Renal pelvis (tissue), 12 donors: ENCODE results near the gene CFAP97. TPM values are rescaled to one million over a fixed set of nuclear protein-coding genes. Genes with fewer than 3 reads are reported as not detected.
"Not testable (repeated sequence)": the region's sequence is repeated elsewhere in the genome, so short reads cannot be mapped to it uniquely, and the experiment has no call there.

Source experiments
- DNase-seq: peaks from one replicate; pipeline ENCODE4 v3.0.0-alpha.2; 2013
- long read RNA-seq, 16 experiments: transcript quantifications; one replicate each; lab custom pipeline, GENCODE V29; 2026
- polyA plus RNA-seq, 3 donors: library from polyadenylated mRNA; unstranded; fragments of 120-200 nt; gene quantifications; one replicate each; pipeline ENCODE4 v1.2.1, GENCODE V29; 2013; ENCODE audit not compliant: insufficient read length in 3 of 3

The CFAP97 gene
- polyA plus RNA-seq = 10 to 100 TPM; 39.6 to 48.8 (median 45.3) TPM
- long read RNA-seq, donor 1, full-length matches to known transcripts = 6 of 12 reads
- long read RNA-seq, donor 1, partial matches to known transcripts = 6 of 12 reads
- long read RNA-seq, donor 1, other reads (novel, unspliced or antisense) = 0 of 12 reads
- long read RNA-seq, donor 2, full-length matches to known transcripts = 6 of 16 reads
- long read RNA-seq, donor 2, partial matches to known transcripts = 10 of 16 reads
- long read RNA-seq, donor 2, other reads (novel, unspliced or antisense) = 0 of 16 reads
- long read RNA-seq, donor 3, full-length matches to known transcripts = 2 of 2 reads
- long read RNA-seq, donor 3, partial matches to known transcripts = 0 of 2 reads
- long read RNA-seq, donor 3, other reads (novel, unspliced or antisense) = 0 of 2 reads
- long read RNA-seq, donor 4, full-length matches to known transcripts = 2 of 2 reads
- long read RNA-seq, donor 4, partial matches to known transcripts = 0 of 2 reads
- long read RNA-seq, donor 4, other reads (novel, unspliced or antisense) = 0 of 2 reads
- long read RNA-seq, donor 5, full-length matches to known transcripts = 2 of 12 reads
- long read RNA-seq, donor 5, partial matches to known transcripts = 10 of 12 reads
- long read RNA-seq, donor 5, other reads (novel, unspliced or antisense) = 0 of 12 reads
- long read RNA-seq, donor 6, full-length matches to known transcripts = 5 of 17 reads
- long read RNA-seq, donor 6, partial matches to known transcripts = 12 of 17 reads
- long read RNA-seq, donor 6, other reads (novel, unspliced or antisense) = 0 of 17 reads
- long read RNA-seq, donor 7, full-length matches to known transcripts = 5 of 19 reads
- long read RNA-seq, donor 7, partial matches to known transcripts = 14 of 19 reads
- long read RNA-seq, donor 7, other reads (novel, unspliced or antisense) = 0 of 19 reads
- long read RNA-seq, donor 8, full-length matches to known transcripts = 3 of 3 reads
- long read RNA-seq, donor 8, partial matches to known transcripts = 0 of 3 reads
- long read RNA-seq, donor 8, other reads (novel, unspliced or antisense) = 0 of 3 reads
- long read RNA-seq, donor 9, full-length matches to known transcripts = 7 of 7 reads
- long read RNA-seq, donor 9, partial matches to known transcripts = 0 of 7 reads
- long read RNA-seq, donor 9, other reads (novel, unspliced or antisense) = 0 of 7 reads
- long read RNA-seq, donor 10, full-length matches to known transcripts = 5 of 26 reads
- long read RNA-seq, donor 10, partial matches to known transcripts = 21 of 26 reads
- long read RNA-seq, donor 10, other reads (novel, unspliced or antisense) = 0 of 26 reads
- long read RNA-seq, donor 11, full-length matches to known transcripts = 1 of 11 reads
- long read RNA-seq, donor 11, partial matches to known transcripts = 10 of 11 reads
- long read RNA-seq, donor 11, other reads (novel, unspliced or antisense) = 0 of 11 reads
- long read RNA-seq, donor 12, full-length matches to known transcripts = 12 of 28 reads
- long read RNA-seq, donor 12, partial matches to known transcripts = 16 of 28 reads
- long read RNA-seq, donor 12, other reads (novel, unspliced or antisense) = 0 of 28 reads
- long read RNA-seq, donor 13, full-length matches to known transcripts = 3 of 14 reads
- long read RNA-seq, donor 13, partial matches to known transcripts = 11 of 14 reads
- long read RNA-seq, donor 13, other reads (novel, unspliced or antisense) = 0 of 14 reads
- long read RNA-seq, donor 14, full-length matches to known transcripts = 13 of 91 reads
- long read RNA-seq, donor 14, partial matches to known transcripts = 78 of 91 reads
- long read RNA-seq, donor 14, other reads (novel, unspliced or antisense) = 0 of 91 reads
- long read RNA-seq, donor 15, full-length matches to known transcripts = 5 of 5 reads
- long read RNA-seq, donor 15, partial matches to known transcripts = 0 of 5 reads
- long read RNA-seq, donor 15, other reads (novel, unspliced or antisense) = 0 of 5 reads
- long read RNA-seq, donor 16, full-length matches to known transcripts = 6 of 22 reads
- long read RNA-seq, donor 16, partial matches to known transcripts = 16 of 22 reads
- long read RNA-seq, donor 16, other reads (novel, unspliced or antisense) = 0 of 22 reads

- DNase-seq = peak; percentile 86
Observed at GRCh38 chr4:185203486-185204237, at the start of gene CFAP97. TSS of gene CFAP97 (minus strand) at chr4:185204000. CDS start at chr4:185191196, 12,804 bp downstream.

GRCh38 chr4:185249105-185249504 lies 45.3 kb upstream of the CFAP97 start:
- DNase-seq = no peak

- DNase-seq = no peak
Observed at GRCh38 chr4:185248393-185249039, 44.7 kb upstream of the CFAP97 start.

- DNase-seq = no peak
Observed at GRCh38 chr4:185247151-185247550, 43.4 kb upstream of the CFAP97 start.

GRCh38 chr4:185246453-185246852 lies 42.7 kb upstream of the CFAP97 start:
- DNase-seq = no peak

- DNase-seq = no peak
Observed at GRCh38 chr4:185244763-185245162, 41.0 kb upstream of the CFAP97 start.

GRCh38 chr4:185243879-185244278 lies 40.1 kb upstream of the CFAP97 start:
- no peak for DNase-seq

- DNase-seq = no peak
Observed at GRCh38 chr4:185242749-185243533, 39.1 kb upstream of the CFAP97 start.

GRCh38 chr4:185240486-185240885 lies 36.7 kb upstream of the CFAP97 start:
- not testable (repeated sequence) for DNase-seq

- DNase-seq = no peak
Observed at GRCh38 chr4:185238750-185239149, 35.0 kb upstream of the CFAP97 start.

GRCh38 chr4:185238215-185238681 lies 34.4 kb upstream of the CFAP97 start:
- DNase-seq = no peak

GRCh38 chr4:185237175-185237574 lies 33.4 kb upstream of the CFAP97 start:
- DNase-seq = no peak

GRCh38 chr4:185235843-185236503 lies 32.2 kb upstream of the CFAP97 start:
- no peak for DNase-seq

- DNase-seq = no peak
Observed at GRCh38 chr4:185235119-185235842, 31.5 kb upstream of the CFAP97 start.

- DNase-seq = no peak
Observed at GRCh38 chr4:185232370-185232769, 28.6 kb upstream of the CFAP97 start.
